Trophoblast cell (in vitro differentiated cells and primary cell): ENCODE data around the gene DDHD1.

ENCODE experiments used
- DNase-seq, 2 donors: peaks; one replicate each; pipeline ENCODE4 v3.0.0-alpha.2; 2016
- H2AFZ ChIP-seq: 2 replicates; pipeline ENCODE4 v1.6.1; 2013; ENCODE audit warnings: low read length, moderate library complexity, mild to moderate bottlenecking; ENCODE audit not compliant: insufficient read depth, poor library complexity
- H2AK5ac ChIP-seq: 2 replicates; pipeline ENCODE4 v1.6.1; 2013; ENCODE audit warnings: mild to moderate bottlenecking, low read length
- H2BK120ac ChIP-seq: 2 replicates; pipeline ENCODE4 v1.6.1; 2013; ENCODE audit warnings: low read length, mild to moderate bottlenecking, moderate library complexity; ENCODE audit not compliant: insufficient read depth, poor library complexity
- H2BK12ac ChIP-seq: 2 replicates; pipeline ENCODE4 v1.6.1; 2013; ENCODE audit warnings: mild to moderate bottlenecking, low read length, moderate library complexity
- H2BK5ac ChIP-seq: 2 replicates; pipeline ENCODE4 v1.6.1; 2013; ENCODE audit warnings: low read length, low read depth, moderate library complexity, mild to moderate bottlenecking; ENCODE audit not compliant: poor library complexity
- H3K14ac ChIP-seq: 2 replicates; pipeline ENCODE4 v1.6.1; 2013; ENCODE audit warnings: mild to moderate bottlenecking, low read length
- H3K18ac ChIP-seq: 2 replicates; pipeline ENCODE4 v1.6.1; 2013; ENCODE audit warnings: mild to moderate bottlenecking, low read length
- H3K23ac ChIP-seq: 2 replicates; pipeline ENCODE4 v1.6.1; 2013; ENCODE audit warnings: low read length
- H3K27ac ChIP-seq: 2 replicates; pipeline ENCODE4 v1.5.1; 2013; ENCODE audit warnings: low read depth, mild to moderate bottlenecking, inconsistent platforms, low read length, moderate library complexity
- H3K27me3 ChIP-seq: 2 replicates; pipeline ENCODE4 v1.6.1; 2013; ENCODE audit warnings: inconsistent platforms, mild to moderate bottlenecking, low read length, moderate library complexity; ENCODE audit not compliant: insufficient read depth
- H3K36me3 ChIP-seq, 2 experiments: 1 replicate in 1 of 2; 2 replicates in 1 of 2; pipeline ENCODE4 v1.6.1; 2013; ENCODE audit warnings: low read length in 2 of 2, mild to moderate bottlenecking in 2 of 2, moderate library complexity in 1 of 2; ENCODE audit not compliant: insufficient read depth in 2 of 2, control insufficient read depth in 1 of 2
- H3K4ac ChIP-seq: 2 replicates; pipeline ENCODE4 v1.6.1; 2013; ENCODE audit warnings: low read depth, mild to moderate bottlenecking, low read length, moderate library complexity
- H3K4me1 ChIP-seq, 2 experiments: 1 replicate in 1 of 2; 2 replicates in 1 of 2; pipeline ENCODE4 v1.6.1; 2013; ENCODE audit warnings: low read length in 2 of 2, mild to moderate bottlenecking in 2 of 2, moderate library complexity in 1 of 2; ENCODE audit not compliant: insufficient read depth in 2 of 2, control insufficient read depth in 1 of 2
- H3K4me2 ChIP-seq: 2 replicates; pipeline ENCODE4 v1.6.1; 2013; ENCODE audit warnings: inconsistent platforms, mild to moderate bottlenecking, low read length, moderate library complexity
- H3K4me3 ChIP-seq: 2 replicates; pipeline ENCODE4 v1.5.1; 2013; ENCODE audit warnings: mild to moderate bottlenecking, low read depth, low read length, inconsistent platforms
- H3K79me1 ChIP-seq: one replicate; pipeline ENCODE4 v1.6.1; 2013; ENCODE audit warnings: low read length
- H3K79me2 ChIP-seq: 2 replicates; pipeline ENCODE4 v1.6.1; 2013; ENCODE audit warnings: low read length, mild to moderate bottlenecking; ENCODE audit not compliant: control insufficient read depth, insufficient read depth, poor library complexity
- H3K9ac ChIP-seq: 2 replicates; pipeline ENCODE4 v1.6.1; 2013; ENCODE audit warnings: mild to moderate bottlenecking, low read length
- H3K9me3 ChIP-seq: 2 replicates; pipeline ENCODE4 v1.6.1; 2013; ENCODE audit warnings: low read depth, mild to moderate bottlenecking, control low read depth, inconsistent platforms, low read length; ENCODE audit not compliant: insufficient read depth
- H4K12ac ChIP-seq: 2 replicates; pipeline ENCODE4 v1.6.1; 2013; ENCODE audit warnings: low read depth, mild to moderate bottlenecking, low read length, moderate library complexity
- H4K8ac ChIP-seq: 2 replicates; pipeline ENCODE4 v1.6.1; 2013; ENCODE audit warnings: low read depth, mild to moderate bottlenecking, low read length, moderate library complexity
- H4K91ac ChIP-seq: one replicate; pipeline ENCODE4 v1.6.1; 2013; ENCODE audit warnings: low read depth, mild to moderate bottlenecking, low read length, moderate library complexity
- WGBS: extraction: QIAGEN DNeasy Blood & Tissue Kit; methylation state at CpG from one replicate; pipeline ENCODE4 v1.1.7; 2013; ENCODE audit warnings: missing lambda C conversion rate; ENCODE audit not compliant: insufficient read length, insufficient coverage; ENCODE audit errors: extremely low coverage; 5-methylcytosine and 5-hydroxymethylcytosine counted together

Gene DDHD1

GRCh38 chr14:53151523-53152183 lies 1.5 kb downstream of the DDHD1 start:
- Histone ChIP-seq H3K23ac (no peak overlapping the region), H4K8ac (peak overlapping the region; percentile 25), H3K18ac (peak overlapping the region; percentile 7), H3K4me2 (peak overlapping the region; percentile 98), H3K79me2 (peaks cover 9% of the 10 kb centered on the region), H4K12ac (no peak overlapping the region), H3K9me3 (no peaks in the 10 kb centered on the region), H3K4me3 (peak overlapping the region; percentile 90), H3K27me3 (no peaks in the 10 kb centered on the region), H2BK5ac (no peak overlapping the region), H2AFZ (peak overlapping the region; percentile 72), H3K27ac (no peak overlapping the region), H2BK120ac (no peak overlapping the region), H3K4me1 (peaks cover 4 to 9% of the 10 kb centered on the region in 2 experiments), H3K79me1 (peaks cover 5% of the 10 kb centered on the region), H3K4ac (no peak overlapping the region), H3K9ac (no peak overlapping the region), H2AK5ac (no peak overlapping the region), H4K91ac (no peak overlapping the region), H3K36me3 (no peaks in the 10 kb centered on the region), H3K14ac (no peak overlapping the region), H2BK12ac (no peak overlapping the region)
- no CpG with 5 or more reads among the region's 25 CpGs for WGBS
- DNase-seq, result peak in 1 of 2 donors; percentile 45

- Histone ChIP-seq H3K79me2 (peaks cover 9% of the 10 kb centered on the region), H3K9me3 (no peaks in the 10 kb centered on the region), H2BK5ac (no peak overlapping the region), H3K4me3 (no peak overlapping the region), H4K8ac (no peak overlapping the region), H3K4me1 (peaks cover 4 to 9% of the 10 kb centered on the region in 2 experiments), H3K18ac (no peak overlapping the region), H3K4me2 (no peak overlapping the region), H3K9ac (no peak overlapping the region), H3K79me1 (peaks cover 5% of the 10 kb centered on the region), H4K12ac (no peak overlapping the region), H2AFZ (no peak overlapping the region), H3K4ac (no peak overlapping the region), H2BK120ac (no peak overlapping the region), H3K23ac (no peak overlapping the region), H3K36me3 (no peaks in the 10 kb centered on the region), H4K91ac (no peak overlapping the region), H3K27me3 (no peaks in the 10 kb centered on the region), H2AK5ac (no peak overlapping the region), H3K27ac (no peak overlapping the region), H2BK12ac (no peak overlapping the region), H3K14ac (no peak overlapping the region)
- no CpG with 5 or more reads among the region's 4 CpGs for WGBS
- no peak for DNase-seq
These were observed 3.3 kb downstream of the DDHD1 start for GRCh38 chr14:53149668-53150316.

- Histone ChIP-seq H3K4ac (no peak overlapping the region), H4K12ac (no peak overlapping the region), H3K4me2 (no peak overlapping the region), H4K8ac (no peak overlapping the region), H3K79me1 (peaks cover 5% of the 10 kb centered on the region), H3K9ac (no peak overlapping the region), H2AK5ac (no peak overlapping the region), H3K14ac (no peak overlapping the region), H2AFZ (no peak overlapping the region), H4K91ac (no peak overlapping the region), H3K4me3 (no peak overlapping the region), H2BK120ac (no peak overlapping the region), H3K79me2 (peaks cover 9% of the 10 kb centered on the region), H3K4me1 (peaks cover 4 to 9% of the 10 kb centered on the region in 2 experiments), H2BK5ac (no peak overlapping the region), H3K9me3 (no peaks in the 10 kb centered on the region), H2BK12ac (no peak overlapping the region), H3K18ac (no peak overlapping the region), H3K27ac (no peak overlapping the region), H3K27me3 (no peaks in the 10 kb centered on the region), H3K36me3 (no peaks in the 10 kb centered on the region), H3K23ac (no peak overlapping the region)
- DNase-seq, result no peak
These were observed 4.5 kb downstream of the DDHD1 start for GRCh38 chr14:53148671-53149070.

- H3K4ac ChIP-seq, result no peak overlapping the region
- no peak overlapping the region for H4K12ac ChIP-seq
- H2AK5ac ChIP-seq, result no peak overlapping the region
- no peak overlapping the region for H4K91ac ChIP-seq
- no peak overlapping the region for H4K8ac ChIP-seq
- H3K23ac ChIP-seq, result no peak overlapping the region
- no peak for DNase-seq
- H2BK12ac ChIP-seq, result no peak overlapping the region
- H3K27me3 ChIP-seq, result no peaks in the 10 kb centered on the region
- H2AFZ ChIP-seq, result no peak overlapping the region
- no CpG with 5 or more reads among the region's 2 CpGs for WGBS
- H3K14ac ChIP-seq, result no peak overlapping the region
- no peak overlapping the region for H3K9ac ChIP-seq
- H3K27ac ChIP-seq, result no peak overlapping the region
- no peak overlapping the region for H2BK120ac ChIP-seq
- peaks cover 8% of the 10 kb centered on the region for H3K79me2 ChIP-seq
- no peaks in the 10 kb centered on the region for H3K36me3 ChIP-seq
- peaks cover 3% of the 10 kb centered on the region for H3K79me1 ChIP-seq
- H2BK5ac ChIP-seq, result no peak overlapping the region
- no peak overlapping the region for H3K4me3 ChIP-seq
- H3K9me3 ChIP-seq, result no peaks in the 10 kb centered on the region
- H3K4me2 ChIP-seq, result no peak overlapping the region
- no peak overlapping the region for H3K18ac ChIP-seq
- peaks cover 4 to 7% of the 10 kb centered on the region in 2 experiments for H3K4me1 ChIP-seq
These were observed 5.2 kb downstream of the DDHD1 start for GRCh38 chr14:53147893-53148292.
